Measurements from ENCODE around the gene PTGR3.

DNA sequence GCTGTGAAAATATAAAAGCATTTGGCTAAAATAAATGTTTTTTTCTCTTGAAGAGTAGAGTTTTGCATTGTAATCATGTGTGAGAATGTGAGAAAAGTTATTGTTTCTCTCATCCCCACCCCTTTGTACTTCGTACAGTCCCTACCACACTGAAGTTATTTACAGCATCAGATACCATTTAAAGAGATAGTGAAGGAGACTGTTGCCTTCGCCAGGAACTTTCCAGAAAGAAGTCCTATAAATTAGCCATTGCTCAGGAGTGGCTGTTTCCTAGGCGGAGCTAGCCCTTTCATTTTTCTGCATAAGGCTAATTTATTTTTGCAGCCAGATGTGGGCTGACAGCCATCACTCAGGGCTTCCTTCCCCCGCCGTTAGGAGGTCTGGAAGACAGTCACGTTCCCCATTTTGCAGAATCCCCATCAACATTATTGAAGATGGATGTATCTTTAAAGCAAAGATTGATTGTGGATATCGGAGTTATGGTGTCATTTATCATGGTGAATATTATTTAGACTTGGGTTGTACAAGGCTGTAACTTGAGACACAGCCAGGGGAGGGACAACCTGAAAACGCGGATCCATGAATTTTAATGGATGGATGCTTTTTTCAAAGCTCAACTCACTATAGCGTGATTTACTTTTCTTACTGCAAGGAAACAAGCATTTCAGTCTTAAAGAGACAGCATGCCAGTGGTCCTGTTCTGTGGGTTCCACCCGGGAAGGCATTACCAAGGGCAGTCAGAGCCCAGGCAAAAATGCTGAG, 18.8 kb upstream of the PTGR3 start:
- TF ChIP-seq, protein P1, sequence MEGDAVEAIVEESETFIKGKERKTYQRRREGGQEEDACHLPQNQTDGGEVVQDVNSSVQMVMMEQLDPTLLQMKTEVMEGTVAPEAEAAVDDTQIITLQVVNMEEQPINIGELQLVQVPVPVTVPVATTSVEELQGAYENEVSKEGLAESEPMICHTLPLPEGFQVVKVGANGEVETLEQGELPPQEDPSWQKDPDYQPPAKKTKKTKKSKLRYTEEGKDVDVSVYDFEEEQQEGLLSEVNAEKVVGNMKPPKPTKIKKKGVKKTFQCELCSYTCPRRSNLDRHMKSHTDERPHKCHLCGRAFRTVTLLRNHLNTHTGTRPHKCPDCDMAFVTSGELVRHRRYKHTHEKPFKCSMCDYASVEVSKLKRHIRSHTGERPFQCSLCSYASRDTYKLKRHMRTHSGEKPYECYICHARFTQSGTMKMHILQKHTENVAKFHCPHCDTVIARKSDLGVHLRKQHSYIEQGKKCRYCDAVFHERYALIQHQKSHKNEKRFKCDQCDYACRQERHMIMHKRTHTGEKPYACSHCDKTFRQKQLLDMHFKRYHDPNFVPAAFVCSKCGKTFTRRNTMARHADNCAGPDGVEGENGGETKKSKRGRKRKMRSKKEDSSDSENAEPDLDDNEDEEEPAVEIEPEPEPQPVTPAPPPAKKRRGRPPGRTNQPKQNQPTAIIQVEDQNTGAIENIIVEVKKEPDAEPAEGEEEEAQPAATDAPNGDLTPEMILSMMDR (IDR thresholded peaks at IDR 0.05): no peak
- TF ChIP-seq POLR2A (IDR thresholded peaks at IDR 0.05): no peak
